Omental fat pad (tissue), 4 donors: Measurements from ENCODE around the gene NCR3LG1. TPM values are rescaled to one million over a fixed set of nuclear protein-coding genes. Genes with fewer than 3 reads are reported as not detected.

Source experiments
- ATAC-seq: fragments of 150-250 bp; one replicate; pipeline ENCODE4 v1.9.1; 2016; ENCODE audit warnings: mild to moderate bottlenecking, moderate library complexity; ENCODE audit not compliant: low FRiP score
- DNase-seq: peaks from one replicate; pipeline ENCODE4 v3.0.0-alpha.2; 2019; ENCODE audit warnings: low spot score
- CTCF ChIP-seq, 3 donors: fragments of 450-650 bp; IDR thresholded peaks; one replicate each; pipeline ENCODE4 v1.5.1; 2016 to 2017; ENCODE audit warnings: antibody characterized with exemption in 3 of 3, mild to moderate bottlenecking in 3 of 3, moderate library complexity in 2 of 3
- total RNA-seq, 4 donors: library from RNA; depleted of rRNA; stranded (reverse); fragments of >200 nt; gene quantifications; one replicate each; pipeline ENCODE4 v1.1.0, GENCODE V29; 2016

The NCR3LG1 gene
- total RNA-seq, 4 donors from 2014 or later, result 3.5 to 23.9 (median 11.0) TPM

GRCh38 chr11:17352950-17353820 lies 1.6 kb downstream of the NCR3LG1 start:
- ATAC-seq (peak; percentile 67), DNase-seq (peak; percentile 46)
- no peak for TF ChIP-seq CTCF (IDR thresholded peaks at IDR 0.05)

GRCh38 chr11:17353821-17354600 lies 2.4 kb downstream of the NCR3LG1 start:
- TF ChIP-seq CTCF (IDR thresholded peaks at IDR 0.05), result no peak
- ATAC-seq (no peak), DNase-seq (no peak)

GRCh38 chr11:17354601-17354991 lies 3.0 kb downstream of the NCR3LG1 start:
- peak; percentile 27 for DNase-seq
- no peak for TF ChIP-seq CTCF (IDR thresholded peaks at IDR 0.05)
- no peak for ATAC-seq

- no peak for ATAC-seq
- no peak for DNase-seq
- TF ChIP-seq CTCF (IDR thresholded peaks at IDR 0.05), result no peak
These were observed 14.9 kb downstream of the NCR3LG1 start for GRCh38 chr11:17366495-17366894.

GRCh38 chr11:17368551-17368950 lies 17.0 kb downstream of the NCR3LG1 start:
- no peak for ATAC-seq
- no peak for DNase-seq
- TF ChIP-seq CTCF (IDR thresholded peaks at IDR 0.05), result no peak

- no peak for ATAC-seq
- TF ChIP-seq CTCF (IDR thresholded peaks at IDR 0.05), result no peak
- DNase-seq, result no peak
These were observed 17.5 kb downstream of the NCR3LG1 start for GRCh38 chr11:17369094-17369493.
